ENCODE measurements around the gene ACTL10.

GRCh38 chr20:33713865-33714367 lies 47.2 kb downstream of the ACTL10 start:
- no peak for TF ChIP-seq CTCF (IDR thresholded peaks at IDR 0.05)
- no peak for TF ChIP-seq ZFX (IDR thresholded peaks at IDR 0.05; ENCODE audit: borderline replicate concordance)
